ENCODE data around the gene ACSM2A.

DNA sequence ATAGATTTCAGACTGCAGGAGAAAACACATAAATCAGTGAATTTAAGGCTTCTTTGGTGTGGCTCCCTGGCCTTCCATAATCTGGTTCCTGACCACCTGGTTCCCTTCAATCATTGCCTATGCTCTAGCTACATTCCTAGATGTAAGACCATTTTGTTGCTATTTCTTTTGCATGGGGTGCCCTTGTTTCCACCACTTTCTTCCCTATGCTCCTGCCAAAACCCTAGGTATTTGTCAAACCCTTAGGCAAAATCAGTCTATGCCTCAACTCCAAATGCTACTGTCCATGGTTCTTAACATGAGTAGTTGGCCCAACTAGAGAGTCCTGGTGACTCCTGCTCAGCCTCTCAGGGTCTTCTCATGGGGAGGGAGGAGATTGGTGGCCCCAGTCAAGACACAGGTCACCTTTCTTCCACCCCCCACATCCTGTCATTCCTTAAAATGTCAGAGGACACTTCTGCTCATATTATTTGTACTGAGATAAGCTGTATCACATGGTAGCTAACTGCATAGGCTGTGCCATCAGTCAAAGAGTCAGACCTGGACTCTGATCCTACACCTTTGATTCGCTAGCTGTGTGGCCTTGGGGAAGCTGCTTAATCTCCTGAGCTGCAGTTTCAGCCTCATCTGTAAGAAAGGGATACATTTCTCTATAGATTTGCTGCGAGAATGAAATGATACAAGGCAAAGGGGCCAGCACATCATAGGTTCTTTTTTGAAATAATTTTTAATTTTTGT lies 27.0 kb upstream of the ACSM2A start:
- TF ChIP-seq, protein P1, sequence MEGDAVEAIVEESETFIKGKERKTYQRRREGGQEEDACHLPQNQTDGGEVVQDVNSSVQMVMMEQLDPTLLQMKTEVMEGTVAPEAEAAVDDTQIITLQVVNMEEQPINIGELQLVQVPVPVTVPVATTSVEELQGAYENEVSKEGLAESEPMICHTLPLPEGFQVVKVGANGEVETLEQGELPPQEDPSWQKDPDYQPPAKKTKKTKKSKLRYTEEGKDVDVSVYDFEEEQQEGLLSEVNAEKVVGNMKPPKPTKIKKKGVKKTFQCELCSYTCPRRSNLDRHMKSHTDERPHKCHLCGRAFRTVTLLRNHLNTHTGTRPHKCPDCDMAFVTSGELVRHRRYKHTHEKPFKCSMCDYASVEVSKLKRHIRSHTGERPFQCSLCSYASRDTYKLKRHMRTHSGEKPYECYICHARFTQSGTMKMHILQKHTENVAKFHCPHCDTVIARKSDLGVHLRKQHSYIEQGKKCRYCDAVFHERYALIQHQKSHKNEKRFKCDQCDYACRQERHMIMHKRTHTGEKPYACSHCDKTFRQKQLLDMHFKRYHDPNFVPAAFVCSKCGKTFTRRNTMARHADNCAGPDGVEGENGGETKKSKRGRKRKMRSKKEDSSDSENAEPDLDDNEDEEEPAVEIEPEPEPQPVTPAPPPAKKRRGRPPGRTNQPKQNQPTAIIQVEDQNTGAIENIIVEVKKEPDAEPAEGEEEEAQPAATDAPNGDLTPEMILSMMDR (IDR thresholded peaks at IDR 0.05; ENCODE audit: low read depth, low read length), result no peak
- no peak for TF ChIP-seq EZH2phosphoT487 (IDR thresholded peaks at IDR 0.05; ENCODE audit: low read depth)
